PFSK-1 (cell line): ENCODE measurements around the gene UIMC1.

Experiments used
- FOXP2 ChIP-seq: optimal IDR thresholded peaks from 2 replicates; pipeline ENCODE3; 2011; ENCODE audit warnings: borderline replicate concordance, control low read depth, inconsistent platforms; ENCODE audit not compliant: insufficient read depth; ENCODE audit errors: extremely low read length, extremely low read depth
- POLR2AphosphoS5 ChIP-seq: IDR thresholded peaks from 2 replicates; pipeline ENCODE4 v1.6.1; 2012; ENCODE audit warnings: low read depth, mild to moderate bottlenecking, control low read depth, low read length, moderate library complexity
- REST ChIP-seq, 2 experiments: IDR thresholded peaks; 2 replicates each; pipeline versions ENCODE4 v1.6.1 to v1.8.0; 2011 to 2012; ENCODE audit warnings: low read depth in 2 of 2, low read length in 2 of 2, control low read depth in 1 of 2, inconsistent platforms in 1 of 2, mild to moderate bottlenecking in 1 of 2, moderate library complexity in 1 of 2; ENCODE audit not compliant: insufficient read depth in 1 of 2
- SIN3A ChIP-seq: IDR thresholded peaks from 2 replicates; pipeline ENCODE4 v1.6.1; 2012; ENCODE audit warnings: mild to moderate bottlenecking, low read length, moderate library complexity, borderline replicate concordance; ENCODE audit not compliant: insufficient read depth
- TAF1 ChIP-seq: IDR thresholded peaks from 2 replicates; pipeline ENCODE4 v1.6.1; 2012; ENCODE audit warnings: low read length, control low read depth, borderline replicate concordance; ENCODE audit not compliant: insufficient read depth

- TF ChIP-seq TAF1 = no peak
- no peak for TF ChIP-seq REST (IDR thresholded peaks at IDR 0.05; ENCODE audit: insufficient read depth in 1 of 2, low read depth in 2 of 2, low read length in 2 of 2)
- TF ChIP-seq POLR2AphosphoS5 = no peak
- no peak for TF ChIP-seq SIN3A
- TF ChIP-seq FOXP2 = no peak
These were observed 137.0 kb downstream of the UIMC1 start for GRCh38 chr5:176869501-176870109.
